GM19468 (cell line): ENCODE measurements around the gene FAM177B.

Source experiments
- ATAC-seq: cut with Tn5 transposase; IDR thresholded peaks from one replicate; pipeline ENCODE4 v1.9.1; 2021; ENCODE audit warnings: mild to moderate bottlenecking, moderate library complexity, moderate number of reproducible peaks; ENCODE audit not compliant: unreplicated experiment; ENCODE audit errors: extremely low read depth

Gene FAM177B

GRCh38 chr1:222784371-222784770, 47.4 kb downstream of the FAM177B start:
- ATAC-seq: no peak

GRCh38 chr1:222784916-222785315, 47.9 kb downstream of the FAM177B start:
- ATAC-seq: no peak

- ATAC-seq: no peak
These were observed 48.5 kb downstream of the FAM177B start for GRCh38 chr1:222785529-222785928.

GRCh38 chr1:222786121-222786520, 49.1 kb downstream of the FAM177B start:
- ATAC-seq: no peak

- ATAC-seq: no peak
These were observed 50.7 kb downstream of the FAM177B start for GRCh38 chr1:222787729-222788128.

- no peak for ATAC-seq
These were observed 51.6 kb downstream of the FAM177B start for GRCh38 chr1:222788402-222789156.

GRCh38 chr1:222790115-222790514, 53.1 kb downstream of the FAM177B start:
- ATAC-seq: no peak

- no peak for ATAC-seq
These were observed 53.5 kb downstream of the FAM177B start for GRCh38 chr1:222790520-222790919.

GRCh38 chr1:222791006-222791710, 54.2 kb downstream of the FAM177B start:
- no peak for ATAC-seq

GRCh38 chr1:222792744-222793143, 55.7 kb downstream of the FAM177B start:
- no peak for ATAC-seq

- ATAC-seq: no peak
These were observed 57.9 kb downstream of the FAM177B start for GRCh38 chr1:222794656-222795474.

GRCh38 chr1:222798116-222798515, 61.1 kb downstream of the FAM177B start:
- ATAC-seq: no peak

GRCh38 chr1:222798975-222799374, 62.0 kb downstream of the FAM177B start:
- no peak for ATAC-seq
